Endothelial cell of hepatic sinusoid (primary cell): ENCODE results near the gene GPS1.

Experiments used
- in situ Hi-C: cut with HindIII; loops from 2 replicates; pipeline ENCODE4 v1.10.0; 2017; ENCODE audit warnings: low sequenced_read_pairs

GPS1 gene

GRCh38 chr17:82023447-82024241 is 28.1 kb upstream of the GPS1 start:
- in situ Hi-C loops = no loop called here

GRCh38 chr17:82024859-82025258 is 26.8 kb upstream of the GPS1 start:
- in situ Hi-C loops = no loop called here

GRCh38 chr17:82025401-82026107 is 26.1 kb upstream of the GPS1 start:
- in situ Hi-C loops = no loop called here

- in situ Hi-C loops = no loop called here
Observed at GRCh38 chr17:82028246-82028645, 23.5 kb upstream of the GPS1 start.

GRCh38 chr17:82028966-82029365 is 22.7 kb upstream of the GPS1 start:
- in situ Hi-C loops = no loop called here

- in situ Hi-C loops = no loop called here
Observed at GRCh38 chr17:82029391-82029790, 22.3 kb upstream of the GPS1 start.

- in situ Hi-C loops = loop anchor here (10.0 kb wide), 3 partner anchors 55 to 305 kb away; partner anchors contain the start of genes ASPSCR1, CSNK1D and SECTM1
Observed at GRCh38 chr17:82029990-82030469, 21.7 kb upstream of the GPS1 start.

GRCh38 chr17:82030470-82031302 is 21.0 kb upstream of the GPS1 start:
- in situ Hi-C loops = loop anchor here (10.0 kb wide), 3 partner anchors 56 to 304 kb away; partner anchors contain the start of genes ASPSCR1, CSNK1D and SECTM1

- in situ Hi-C loops = loop anchor here (10.0 kb wide), 3 partner anchors 57 to 303 kb away; partner anchors contain the start of genes ASPSCR1, CSNK1D and SECTM1
Observed at GRCh38 chr17:82031303-82031884, 20.3 kb upstream of the GPS1 start, which contains the start of gene RAC3. Gene RAC3 (plus strand): TSS chr17:82031678. CDS start chr17:82031762, 84 bp downstream.

- in situ Hi-C loops = loop anchor here (10.0 kb wide), 3 partner anchors 57 to 303 kb away; partner anchors contain the start of genes ASPSCR1, CSNK1D and SECTM1
Observed at GRCh38 chr17:82031885-82032627, 19.6 kb upstream of the GPS1 start.

GRCh38 chr17:82033359-82034085 is 18.2 kb upstream of the GPS1 start:
- in situ Hi-C loops = loop anchor here (10.0 kb wide), 3 partner anchors 59 to 301 kb away; partner anchors contain the start of genes ASPSCR1, CSNK1D and SECTM1

GRCh38 chr17:82034371-82035011 is 17.2 kb upstream of the GPS1 start:
- in situ Hi-C loops = loop anchor here (10.0 kb wide), 3 partner anchors 60 to 300 kb away; partner anchors contain the start of genes ASPSCR1, CSNK1D and SECTM1

- in situ Hi-C loops = loop anchor here (10.0 kb wide), 3 partner anchors 61 to 299 kb away; partner anchors contain the start of genes ASPSCR1, CSNK1D and SECTM1
Observed at GRCh38 chr17:82035488-82035887, 16.2 kb upstream of the GPS1 start.

GRCh38 chr17:82035956-82036633 is 15.6 kb upstream of the GPS1 start:
- in situ Hi-C loops = loop anchor here (10.0 kb wide), 3 partner anchors 61 to 299 kb away; partner anchors contain the start of genes ASPSCR1, CSNK1D and SECTM1

GRCh38 chr17:82036634-82037091 is 15.0 kb upstream of the GPS1 start:
- in situ Hi-C loops = loop anchor here (10.0 kb wide), 3 partner anchors 62 to 298 kb away; partner anchors contain the start of genes ASPSCR1, CSNK1D and SECTM1

GRCh38 chr17:82037092-82037888 is 14.4 kb upstream of the GPS1 start, which contains the start of gene DCXR:
Gene DCXR (minus strand): TSS chr17:82037697. CDS start chr17:82037682, 15 bp downstream.
- in situ Hi-C loops = loop anchor here (10.0 kb wide), 3 partner anchors 62 to 298 kb away; partner anchors contain the start of genes ASPSCR1, CSNK1D and SECTM1
